WTC11 (cell line): Measurements from ENCODE around the gene PLPP1. TPM values are rescaled to one million over a fixed set of nuclear protein-coding genes. Genes with fewer than 3 reads are reported as not detected.

Source experiments
- ATAC-seq: fragments of 200-7000 bp; cut with Tn5 transposase; 2 replicates; pipeline ENCODE4 v1.10.0; 2021; ENCODE audit warnings: mild to moderate bottlenecking, moderate library complexity
- CTCF ChIA-PET: fragments of 300-600 bp; sonication (Branson Sonifier 250); formaldehyde crosslinking; loops from one replicate; lab custom pipeline; 2021; ENCODE audit warnings: antibody characterized with exemption; lab: Charles Lee
- POLR2A ChIA-PET: fragments of 350-600 bp; sonication (Branson Sonifier 250); formaldehyde crosslinking; loops from one replicate; lab custom pipeline; 2021; ENCODE audit warnings: antibody characterized with exemption; lab: Charles Lee
- DNase-seq: peaks from one replicate; pipeline ENCODE4 v3.0.0; 2021; ENCODE audit warnings: low spot score
- H3K27ac Mint-ChIP-seq: 2 replicates; pipeline ENCODE4 v1.8.0; 2021; ENCODE audit warnings: mixed read lengths
- H3K27me3 Mint-ChIP-seq: 2 replicates; pipeline ENCODE4 v1.8.0; 2021; ENCODE audit warnings: low read depth, mild to moderate bottlenecking, moderate library complexity, mixed read lengths
- H3K36me3 Mint-ChIP-seq: 2 replicates; pipeline ENCODE4 v1.8.0; 2021; ENCODE audit warnings: mixed read lengths
- H3K4me1 Mint-ChIP-seq: 2 replicates; pipeline ENCODE4 v1.8.0; 2022; ENCODE audit warnings: mixed read lengths
- H3K4me3 Mint-ChIP-seq: 2 replicates; pipeline ENCODE4 v1.8.0; 2021; ENCODE audit warnings: mild to moderate bottlenecking, moderate library complexity, mixed read lengths
- H3K9me3 Mint-ChIP-seq: 2 replicates; pipeline ENCODE4 v1.8.0; 2021; ENCODE audit warnings: mixed read lengths
- ATF1 ChIP-seq: sonication (generic); formaldehyde crosslinking; IDR thresholded peaks from 2 replicates; pipeline ENCODE4 v1.8.1; 2023; ENCODE audit warnings: mild to moderate bottlenecking, moderate library complexity, missing genetic modification reagents
- EMX1 ChIP-seq: fragments of 250-450 bp; sonication (Bioruptor Pico); IDR thresholded peaks from 2 replicates; pipeline ENCODE4 v1.8.0; 2021; ENCODE audit warnings: mild to moderate bottlenecking
- ETV6 ChIP-seq: sonication (generic); formaldehyde crosslinking; IDR thresholded peaks from 2 replicates; pipeline ENCODE4 v1.8.1; 2022; ENCODE audit warnings: mild to moderate bottlenecking, missing genetic modification reagents
- FOXP1 ChIP-seq: sonication (generic); formaldehyde crosslinking; IDR thresholded peaks from 2 replicates; pipeline ENCODE4 v1.8.0; 2022; ENCODE audit warnings: missing genetic modification reagents, mild to moderate bottlenecking, moderate library complexity, borderline replicate concordance
- GRHL2 ChIP-seq: fragments of 250-450 bp; sonication (Bioruptor Pico); IDR thresholded peaks from 2 replicates; pipeline ENCODE4 v1.8.0; 2022; ENCODE audit warnings: mild to moderate bottlenecking, moderate library complexity; ENCODE audit not compliant: insufficient replicate concordance, severe bottlenecking
- GTF2I ChIP-seq: fragments of 250-450 bp; sonication (Bioruptor Pico); conservative IDR thresholded peaks from 2 replicates; pipeline ENCODE4 v1.4.0; 2021; ENCODE audit warnings: mild to moderate bottlenecking
- JAZF1 ChIP-seq: fragments of 250-450 bp; sonication (Bioruptor Pico); IDR thresholded peaks from 2 replicates; pipeline ENCODE4 v1.9.0; 2021; ENCODE audit warnings: moderate library complexity, mild to moderate bottlenecking, inconsistent platforms
- NFE2L1 ChIP-seq: sonication (generic); formaldehyde crosslinking; IDR thresholded peaks from 2 replicates; pipeline ENCODE4 v1.8.1; 2023; ENCODE audit warnings: missing genetic modification reagents
- PRRX2 ChIP-seq: fragments of 250-450 bp; sonication (Bioruptor Pico); IDR thresholded peaks from 2 replicates; pipeline ENCODE4 v1.8.0; 2021; ENCODE audit warnings: mild to moderate bottlenecking
- RORB ChIP-seq: fragments of 250-450 bp; sonication (Bioruptor Pico); IDR thresholded peaks from 2 replicates; pipeline ENCODE4 v1.9.0; 2021; ENCODE audit warnings: mild to moderate bottlenecking
- SMAD4 ChIP-seq: sonication (generic); formaldehyde crosslinking; IDR thresholded peaks from 2 replicates; pipeline ENCODE4 v1.8.0; 2022; ENCODE audit warnings: mild to moderate bottlenecking, missing genetic modification reagents
- SOX15 ChIP-seq: fragments of 250-450 bp; sonication (Bioruptor Pico); IDR thresholded peaks from 2 replicates; pipeline ENCODE4 v1.9.0; 2021; ENCODE audit warnings: mild to moderate bottlenecking
- SP1 ChIP-seq: sonication (generic); formaldehyde crosslinking; conservative IDR thresholded peaks from 2 replicates; pipeline ENCODE4 v1.8.1; 2022; ENCODE audit warnings: missing genetic modification reagents
- ZNF317 ChIP-seq: sonication (generic); formaldehyde crosslinking; IDR thresholded peaks from 2 replicates; pipeline ENCODE4 v1.8.1; 2023; ENCODE audit warnings: low read depth, mild to moderate bottlenecking, moderate library complexity, missing genetic modification reagents, borderline replicate concordance
- ZNF396 ChIP-seq: fragments of 250-450 bp; sonication (Bioruptor Pico); IDR thresholded peaks from 2 replicates; pipeline ENCODE4 v1.8.0; 2021; ENCODE audit warnings: mild to moderate bottlenecking, moderate library complexity, borderline replicate concordance
- ZNF416 ChIP-seq: fragments of 250-450 bp; sonication (Bioruptor Pico); IDR thresholded peaks from 2 replicates; pipeline ENCODE4 v1.9.0; 2021; ENCODE audit warnings: mild to moderate bottlenecking, inconsistent platforms
- ZNF671 ChIP-seq: fragments of 250-450 bp; sonication (Bioruptor Pico); IDR thresholded peaks from 2 replicates; pipeline ENCODE4 v1.8.0; 2021; ENCODE audit warnings: mild to moderate bottlenecking
- total RNA-seq: library from RNA; stranded (reverse); gene quantifications from 3 replicates; pipeline ENCODE4 v1.2.3, GENCODE V29; 2021
- TF ChIP-seq, protein P1 (sequence below): fragments of 250-450 bp; sonication (Bioruptor Pico); IDR thresholded peaks from 2 replicates; pipeline ENCODE4 v2.1.2; 2022; ENCODE audit warnings: mild to moderate bottlenecking, moderate library complexity
- TF ChIP-seq, protein P2 (sequence below): sonication (generic); formaldehyde crosslinking; IDR thresholded peaks from 2 replicates; pipeline ENCODE4 v1.8.0; 2022; ENCODE audit warnings: mild to moderate bottlenecking, missing genetic modification reagents
- TF ChIP-seq, protein P3 (sequence below): sonication (generic); formaldehyde crosslinking; IDR thresholded peaks from 2 replicates; pipeline ENCODE4 v1.8.1; 2022; ENCODE audit warnings: low read depth, missing genetic modification reagents, borderline replicate concordance
- TF ChIP-seq, protein P4 (sequence below): fragments of 250-450 bp; sonication (Bioruptor Pico); IDR thresholded peaks from 2 replicates; pipeline ENCODE4 v1.8.0; 2021; ENCODE audit warnings: mild to moderate bottlenecking
- TF ChIP-seq, protein P5 (sequence below): sonication (generic); formaldehyde crosslinking; conservative IDR thresholded peaks from 2 replicates; pipeline ENCODE4 v1.8.1; 2023; ENCODE audit warnings: mild to moderate bottlenecking, low read depth, missing genetic modification reagents, moderate library complexity
- TF ChIP-seq, protein P6 (sequence below): sonication (generic); formaldehyde crosslinking; IDR thresholded peaks from 2 replicates; pipeline ENCODE4 v1.8.1; 2023; ENCODE audit warnings: mild to moderate bottlenecking, missing genetic modification reagents, moderate library complexity
- TF ChIP-seq, protein P7 (sequence below): sonication (generic); formaldehyde crosslinking; IDR thresholded peaks from 2 replicates; pipeline ENCODE4 v1.8.1; 2022; ENCODE audit warnings: mild to moderate bottlenecking, moderate library complexity, missing genetic modification reagents
- TF ChIP-seq, protein P8 (sequence below): sonication (generic); formaldehyde crosslinking; IDR thresholded peaks from 2 replicates; pipeline ENCODE4 v1.8.1; 2022; ENCODE audit warnings: missing genetic modification reagents, borderline replicate concordance

Gene PLPP1
- total RNA-seq, 1 experiment from 2014 or later: 43.2 TPM

DNA sequence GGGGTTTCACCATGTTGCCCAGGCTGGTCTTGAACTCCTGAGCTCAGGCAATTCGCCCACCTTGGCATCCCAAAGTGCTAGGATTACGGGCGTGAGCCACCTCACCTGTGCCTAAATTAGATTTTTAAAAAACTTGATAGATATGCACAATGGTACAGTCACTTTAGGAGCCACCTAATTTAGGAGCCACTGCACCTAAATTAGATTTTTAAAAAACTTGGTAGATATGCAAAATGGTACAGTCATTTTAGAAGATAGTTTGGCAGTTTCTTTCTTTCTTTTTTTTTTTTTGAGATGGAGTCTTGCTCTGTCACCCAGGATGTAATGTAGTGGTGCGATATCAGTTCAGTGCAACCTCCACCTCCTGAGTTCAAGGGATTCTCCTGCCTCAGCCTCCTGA is 37.8 kb upstream of the PLPP1 start (continued):
- TF ChIP-seq GTF2I (CRISPR knock-in tag) (no peak), SMAD4 (CRISPR knock-in tag) (no peak)

DNA sequence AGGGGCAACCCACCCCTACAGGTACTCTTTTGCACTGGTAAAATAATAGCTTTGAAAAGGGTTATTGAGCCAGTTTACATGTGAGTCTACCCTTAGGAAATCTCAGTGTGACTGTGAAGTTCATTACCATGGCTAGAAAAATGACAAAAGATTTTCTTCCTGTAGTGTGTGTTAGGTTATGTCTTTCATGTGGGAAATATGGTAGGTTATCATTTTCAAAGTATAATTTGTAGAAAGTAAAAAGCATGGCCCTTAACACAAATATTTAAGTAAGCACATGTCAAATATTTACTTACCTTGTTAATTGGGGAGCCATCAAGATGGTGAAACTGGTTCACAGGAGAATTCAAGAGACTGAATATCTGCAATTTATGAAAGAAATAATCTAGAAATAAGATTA is 37.3 kb upstream of the PLPP1 start:
- no peaks in the 10 kb centered on the region for H3K27me3 Mint-ChIP-seq
- H3K4me1 Mint-ChIP-seq: peaks cover 58% of the 10 kb centered on the region
- ATAC-seq (peak; percentile 61), DNase-seq (no peak)
- TF ChIP-seq, protein P1, sequence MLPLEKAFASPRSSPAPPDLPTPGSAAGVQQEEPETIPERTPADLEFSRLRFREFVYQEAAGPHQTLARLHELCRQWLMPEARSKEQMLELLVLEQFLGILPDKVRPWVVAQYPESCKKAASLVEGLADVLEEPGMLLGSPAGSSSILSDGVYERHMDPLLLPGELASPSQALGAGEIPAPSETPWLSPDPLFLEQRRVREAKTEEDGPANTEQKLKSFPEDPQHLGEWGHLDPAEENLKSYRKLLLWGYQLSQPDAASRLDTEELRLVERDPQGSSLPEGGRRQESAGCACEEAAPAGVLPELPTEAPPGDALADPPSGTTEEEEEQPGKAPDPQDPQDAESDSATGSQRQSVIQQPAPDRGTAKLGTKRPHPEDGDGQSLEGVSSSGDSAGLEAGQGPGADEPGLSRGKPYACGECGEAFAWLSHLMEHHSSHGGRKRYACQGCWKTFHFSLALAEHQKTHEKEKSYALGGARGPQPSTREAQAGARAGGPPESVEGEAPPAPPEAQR (CRISPR knock-in tag): no peak
- no peak for TF ChIP-seq NFE2L1 (CRISPR knock-in tag)
- no peak for TF ChIP-seq ATF1
- TF ChIP-seq, protein P2, sequence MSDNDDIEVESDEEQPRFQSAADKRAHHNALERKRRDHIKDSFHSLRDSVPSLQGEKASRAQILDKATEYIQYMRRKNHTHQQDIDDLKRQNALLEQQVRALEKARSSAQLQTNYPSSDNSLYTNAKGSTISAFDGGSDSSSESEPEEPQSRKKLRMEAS (CRISPR knock-in tag): no peak
- TF ChIP-seq, protein P3, sequence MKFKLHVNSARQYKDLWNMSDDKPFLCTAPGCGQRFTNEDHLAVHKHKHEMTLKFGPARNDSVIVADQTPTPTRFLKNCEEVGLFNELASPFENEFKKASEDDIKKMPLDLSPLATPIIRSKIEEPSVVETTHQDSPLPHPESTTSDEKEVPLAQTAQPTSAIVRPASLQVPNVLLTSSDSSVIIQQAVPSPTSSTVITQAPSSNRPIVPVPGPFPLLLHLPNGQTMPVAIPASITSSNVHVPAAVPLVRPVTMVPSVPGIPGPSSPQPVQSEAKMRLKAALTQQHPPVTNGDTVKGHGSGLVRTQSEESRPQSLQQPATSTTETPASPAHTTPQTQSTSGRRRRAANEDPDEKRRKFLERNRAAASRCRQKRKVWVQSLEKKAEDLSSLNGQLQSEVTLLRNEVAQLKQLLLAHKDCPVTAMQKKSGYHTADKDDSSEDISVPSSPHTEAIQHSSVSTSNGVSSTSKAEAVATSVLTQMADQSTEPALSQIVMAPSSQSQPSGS: no peak
- TF ChIP-seq ZNF396 (CRISPR knock-in tag): no peak
- TF ChIP-seq SOX15 (CRISPR knock-in tag): no peak
- no peak for TF ChIP-seq PRRX2
- TF ChIP-seq ZNF416 (CRISPR knock-in tag): no peak
- TF ChIP-seq, protein P4, sequence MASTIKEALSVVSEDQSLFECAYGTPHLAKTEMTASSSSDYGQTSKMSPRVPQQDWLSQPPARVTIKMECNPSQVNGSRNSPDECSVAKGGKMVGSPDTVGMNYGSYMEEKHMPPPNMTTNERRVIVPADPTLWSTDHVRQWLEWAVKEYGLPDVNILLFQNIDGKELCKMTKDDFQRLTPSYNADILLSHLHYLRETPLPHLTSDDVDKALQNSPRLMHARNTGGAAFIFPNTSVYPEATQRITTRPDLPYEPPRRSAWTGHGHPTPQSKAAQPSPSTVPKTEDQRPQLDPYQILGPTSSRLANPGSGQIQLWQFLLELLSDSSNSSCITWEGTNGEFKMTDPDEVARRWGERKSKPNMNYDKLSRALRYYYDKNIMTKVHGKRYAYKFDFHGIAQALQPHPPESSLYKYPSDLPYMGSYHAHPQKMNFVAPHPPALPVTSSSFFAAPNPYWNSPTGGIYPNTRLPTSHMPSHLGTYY (CRISPR knock-in tag): no peak
- TF ChIP-seq, protein P5, sequence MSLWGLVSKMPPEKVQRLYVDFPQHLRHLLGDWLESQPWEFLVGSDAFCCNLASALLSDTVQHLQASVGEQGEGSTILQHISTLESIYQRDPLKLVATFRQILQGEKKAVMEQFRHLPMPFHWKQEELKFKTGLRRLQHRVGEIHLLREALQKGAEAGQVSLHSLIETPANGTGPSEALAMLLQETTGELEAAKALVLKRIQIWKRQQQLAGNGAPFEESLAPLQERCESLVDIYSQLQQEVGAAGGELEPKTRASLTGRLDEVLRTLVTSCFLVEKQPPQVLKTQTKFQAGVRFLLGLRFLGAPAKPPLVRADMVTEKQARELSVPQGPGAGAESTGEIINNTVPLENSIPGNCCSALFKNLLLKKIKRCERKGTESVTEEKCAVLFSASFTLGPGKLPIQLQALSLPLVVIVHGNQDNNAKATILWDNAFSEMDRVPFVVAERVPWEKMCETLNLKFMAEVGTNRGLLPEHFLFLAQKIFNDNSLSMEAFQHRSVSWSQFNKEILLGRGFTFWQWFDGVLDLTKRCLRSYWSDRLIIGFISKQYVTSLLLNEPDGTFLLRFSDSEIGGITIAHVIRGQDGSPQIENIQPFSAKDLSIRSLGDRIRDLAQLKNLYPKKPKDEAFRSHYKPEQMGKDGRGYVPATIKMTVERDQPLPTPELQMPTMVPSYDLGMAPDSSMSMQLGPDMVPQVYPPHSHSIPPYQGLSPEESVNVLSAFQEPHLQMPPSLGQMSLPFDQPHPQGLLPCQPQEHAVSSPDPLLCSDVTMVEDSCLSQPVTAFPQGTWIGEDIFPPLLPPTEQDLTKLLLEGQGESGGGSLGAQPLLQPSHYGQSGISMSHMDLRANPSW (CRISPR knock-in tag): no peak
- TF ChIP-seq JAZF1 (CRISPR knock-in tag): no peak
- no peak for TF ChIP-seq ZNF317 (CRISPR knock-in tag)
- H3K27ac Mint-ChIP-seq: peak overlapping the region; percentile 100
- no peaks in the 10 kb centered on the region for H3K9me3 Mint-ChIP-seq
- H3K36me3 Mint-ChIP-seq: no peaks in the 10 kb centered on the region
- POLR2A ChIA-PET: no interaction called here
- CTCF ChIA-PET: no interaction called here
- peak overlapping the region; percentile 44; the same call in 1 of the 2 replicates for H3K4me3 Mint-ChIP-seq

DNA sequence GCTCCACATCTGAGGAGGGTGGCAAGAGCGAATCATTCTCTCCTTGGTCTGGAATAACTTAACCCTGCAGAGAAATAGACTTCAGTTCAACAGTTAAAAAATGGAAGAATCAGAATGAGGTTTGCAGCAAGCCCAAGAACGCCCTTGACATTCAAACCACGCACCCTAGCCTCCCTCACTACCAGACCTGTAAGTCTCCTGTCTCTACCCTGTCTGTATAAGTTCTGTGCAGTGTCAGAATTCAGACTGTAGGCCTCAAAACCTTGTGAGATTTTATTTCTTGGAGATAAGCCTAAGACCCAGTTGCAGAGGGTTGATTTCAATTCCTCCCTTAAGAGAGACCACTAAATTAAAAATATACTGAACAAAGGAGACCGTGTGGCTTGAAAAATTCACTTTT is 35.8 kb upstream of the PLPP1 start:
- no peak overlapping the region; the same call in 1 of the 2 replicates for H3K4me3 Mint-ChIP-seq
- CTCF ChIA-PET: no interaction called here
- peak overlapping the region; percentile 98 for H3K27ac Mint-ChIP-seq
- H3K4me1 Mint-ChIP-seq: peaks cover 43% of the 10 kb centered on the region
- no peaks in the 10 kb centered on the region for H3K27me3 Mint-ChIP-seq
- POLR2A ChIA-PET: no interaction called here
- ATAC-seq (peak; percentile 23; the same call in 1 of the 2 replicates), DNase-seq (no peak)
- TF ChIP-seq ZNF396 (CRISPR knock-in tag) (no peak), EMX1 (CRISPR knock-in tag) (no peak), ETV6 (CRISPR knock-in tag) (no peak), SP1 (CRISPR knock-in tag) (no peak), ZNF671 (CRISPR knock-in tag) (no peak), FOXP1 (CRISPR knock-in tag) (no peak), GRHL2 (CRISPR knock-in tag) (no peak), RORB (CRISPR knock-in tag) (no peak)
- TF ChIP-seq, protein P6, sequence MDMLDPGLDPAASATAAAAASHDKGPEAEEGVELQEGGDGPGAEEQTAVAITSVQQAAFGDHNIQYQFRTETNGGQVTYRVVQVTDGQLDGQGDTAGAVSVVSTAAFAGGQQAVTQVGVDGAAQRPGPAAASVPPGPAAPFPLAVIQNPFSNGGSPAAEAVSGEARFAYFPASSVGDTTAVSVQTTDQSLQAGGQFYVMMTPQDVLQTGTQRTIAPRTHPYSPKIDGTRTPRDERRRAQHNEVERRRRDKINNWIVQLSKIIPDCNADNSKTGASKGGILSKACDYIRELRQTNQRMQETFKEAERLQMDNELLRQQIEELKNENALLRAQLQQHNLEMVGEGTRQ (CRISPR knock-in tag): no peak
- TF ChIP-seq, protein P7, sequence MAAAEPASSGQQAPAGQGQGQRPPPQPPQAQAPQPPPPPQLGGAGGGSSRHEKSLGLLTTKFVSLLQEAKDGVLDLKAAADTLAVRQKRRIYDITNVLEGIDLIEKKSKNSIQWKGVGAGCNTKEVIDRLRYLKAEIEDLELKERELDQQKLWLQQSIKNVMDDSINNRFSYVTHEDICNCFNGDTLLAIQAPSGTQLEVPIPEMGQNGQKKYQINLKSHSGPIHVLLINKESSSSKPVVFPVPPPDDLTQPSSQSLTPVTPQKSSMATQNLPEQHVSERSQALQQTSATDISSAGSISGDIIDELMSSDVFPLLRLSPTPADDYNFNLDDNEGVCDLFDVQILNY: no peak
- TF ChIP-seq, protein P8, sequence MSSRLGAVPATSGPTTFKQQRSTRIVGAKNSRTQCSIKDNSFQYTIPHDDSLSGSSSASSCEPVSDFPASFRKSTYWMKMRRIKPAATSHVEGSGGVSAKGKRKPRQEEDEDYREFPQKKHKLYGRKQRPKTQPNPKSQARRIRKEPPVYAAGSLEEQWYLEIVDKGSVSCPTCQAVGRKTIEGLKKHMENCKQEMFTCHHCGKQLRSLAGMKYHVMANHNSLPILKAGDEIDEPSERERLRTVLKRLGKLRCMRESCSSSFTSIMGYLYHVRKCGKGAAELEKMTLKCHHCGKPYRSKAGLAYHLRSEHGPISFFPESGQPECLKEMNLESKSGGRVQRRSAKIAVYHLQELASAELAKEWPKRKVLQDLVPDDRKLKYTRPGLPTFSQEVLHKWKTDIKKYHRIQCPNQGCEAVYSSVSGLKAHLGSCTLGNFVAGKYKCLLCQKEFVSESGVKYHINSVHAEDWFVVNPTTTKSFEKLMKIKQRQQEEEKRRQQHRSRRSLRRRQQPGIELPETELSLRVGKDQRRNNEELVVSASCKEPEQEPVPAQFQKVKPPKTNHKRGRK: no peak
- TF ChIP-seq, protein P2 (CRISPR knock-in tag): no peak
- no peaks in the 10 kb centered on the region for H3K9me3 Mint-ChIP-seq
- no peaks in the 10 kb centered on the region for H3K36me3 Mint-ChIP-seq
